DND-41 (cell line): ENCODE measurements around the gene RPL35.

Experiments used
- CTCF ChIP-seq: IDR thresholded peaks from 2 replicates; pipeline ENCODE4 v1.5.1; 2012; ENCODE audit warnings: borderline replicate concordance, low read length, moderate library complexity, mild to moderate bottlenecking; ENCODE audit not compliant: poor library complexity, severe bottlenecking; ENCODE audit errors: extremely low read depth
- EZH2 ChIP-seq: IDR thresholded peaks from 3 replicates; pipeline ENCODE4 v1.6.1; 2012; ENCODE audit warnings: borderline replicate concordance, low read depth, mild to moderate bottlenecking, moderate library complexity, low read length, inconsistent platforms; ENCODE audit not compliant: severe bottlenecking

GRCh38 chr9:124808246-124808956, 53.4 kb downstream of the RPL35 start:
- no peak for TF ChIP-seq CTCF
- TF ChIP-seq EZH2 = no peak
